ENCODE data around the gene PBRM1. TPM values are rescaled to one million over a fixed set of nuclear protein-coding genes. Genes with fewer than 3 reads are reported as not detected.
A peak's percentile ranks its signal among the peaks of the same experiment; 100 is the strongest.

Gene PBRM1
- polyA plus RNA-seq, 3 donors, result 26.1 to 72.9 (median 38.0) TPM

GRCh38 chr3:52534281-52535183 is 151.2 kb downstream of the PBRM1 start:
- peak overlapping the region; percentile 74 for H3K4me2 ChIP-seq (replicated peaks; ENCODE audit: extremely low read depth, low read length, poor library complexity, severe bottlenecking)
- DNase-seq, result peak in 1 of 3 donors; percentile 2
- 85% methylated on average over 57 of the region's 57 CpGs for WGBS (ENCODE audit: insufficient coverage)
- H3K27me3 ChIP-seq (ENCODE audit: control insufficient read depth in 2 of 2, insufficient read depth in 2 of 2, low read length in 2 of 2), result peaks cover 0 to 4% of the 10 kb centered on the region in 2 donors
- Mint-ChIP-seq H3K4me1 (peaks cover 54% of the 10 kb centered on the region), H3K4me3 (peak overlapping the region; percentile 71 to 76), H3K27ac (peak overlapping the region in 2 of 7 donors; percentile 30 to 73), H3K9me3 (no peaks in the 10 kb centered on the region), H3K36me3 (peaks cover 5 to 8% of the 10 kb centered on the region in 2 donors), H3K27me3 (ENCODE audit: low read depth in 3 of 3) (peaks cover 4 to 17% (median 15%) of the 10 kb centered on the region in 3 donors)
- no peaks in the 10 kb centered on the region for H3K9me3 ChIP-seq (replicated peaks in 1 of 2; ENCODE audit: control insufficient read depth in 1 of 2, insufficient read depth in 1 of 2, low read length in 2 of 2)
- no peak for TF ChIP-seq CTCF (IDR thresholded peaks at IDR 0.05)
- H3K9ac ChIP-seq (ENCODE audit: insufficient read depth, low read length, poor library complexity, severe bottlenecking), result no peak overlapping the region
- H3K4me3 ChIP-seq (replicated peaks in 1 of 3; ENCODE audit: low read depth in 2 of 3, low read length in 3 of 3), result peak overlapping the region; percentile 8 to 68 (median 26)
- H2AFZ ChIP-seq (ENCODE audit: insufficient read depth, low read depth, low read length, poor library complexity, severe bottlenecking), result peak overlapping the region; percentile 80
- H3K79me2 ChIP-seq (ENCODE audit: insufficient read depth, low read length), result peaks cover 63% of the 10 kb centered on the region
- no peaks in the 10 kb centered on the region for H3K36me3 ChIP-seq (replicated peaks in 1 of 2; ENCODE audit: control insufficient read depth in 1 of 2, insufficient read depth in 2 of 2, low read length in 2 of 2)
- H4K20me1 ChIP-seq (ENCODE audit: insufficient read depth, low read length), result peaks cover 26% of the 10 kb centered on the region
- H3K4me1 ChIP-seq (ENCODE audit: control insufficient read depth in 1 of 2, insufficient read depth in 2 of 2, low read length in 2 of 2), result peaks cover 56 to 76% of the 10 kb centered on the region in 2 donors
- intact Hi-C loops (cut with micrococcal nuclease), result loop anchor here (5.0 to 10.0 kb wide), 5 partner anchors 37 to 1150 kb away; partner anchors contain the start of genes GNL3 (in 1 of the 2), MANF (in 1 of the 2), NISCH (in 1 of the 2) and PBRM1 (in 1 of the 2)
- H3K27ac ChIP-seq (ENCODE audit: low read depth in 1 of 2, low read length in 2 of 2), result no peak overlapping the region

GRCh38 chr3:52533623-52534280 is 152.0 kb downstream of the PBRM1 start, which contains the start of gene NT5DC2:
TSS of gene NT5DC2 (minus strand) at chr3:52533857. CDS start at chr3:52533737, 120 bp downstream.
- H3K27ac ChIP-seq (ENCODE audit: low read depth in 1 of 2, low read length in 2 of 2), result no peak within 1 kb of the TSS
- TF ChIP-seq CTCF (IDR thresholded peaks at IDR 0.05), result no peak
- 2% methylated on average over 67 of the region's 91 CpGs for WGBS (ENCODE audit: insufficient coverage)
- H2AFZ ChIP-seq (ENCODE audit: insufficient read depth, low read depth, low read length, poor library complexity, severe bottlenecking), result peak within 1 kb of the TSS; percentile 88
- peak within 1 kb of the TSS; percentile 61 for H3K9ac ChIP-seq (ENCODE audit: insufficient read depth, low read length, poor library complexity, severe bottlenecking)
- peaks cover 48 to 68% of the 10 kb centered on the region in 2 donors for H3K4me1 ChIP-seq (ENCODE audit: control insufficient read depth in 1 of 2, insufficient read depth in 2 of 2, low read length in 2 of 2)
- Mint-ChIP-seq H3K9me3 (no peaks in the 10 kb centered on the region), H3K36me3 (peaks cover 5 to 6% of the 10 kb centered on the region in 2 donors), H3K4me1 (peaks cover 46% of the 10 kb centered on the region), H3K4me3 (peak within 1 kb of the TSS; percentile 76 to 88), H3K27me3 (ENCODE audit: low read depth in 3 of 3) (peaks cover 4 to 17% (median 15%) of the 10 kb centered on the region in 3 donors), H3K27ac (peak within 1 kb of the TSS in 3 of 7 donors; percentile 30 to 73 (median 46))
- peak within 1 kb of the TSS; percentile 94 for H3K4me2 ChIP-seq (replicated peaks; ENCODE audit: extremely low read depth, low read length, poor library complexity, severe bottlenecking)
- peaks cover 19% of the 10 kb centered on the region for H4K20me1 ChIP-seq (ENCODE audit: insufficient read depth, low read length)
- no peaks in the 10 kb centered on the region for H3K9me3 ChIP-seq (replicated peaks in 1 of 2; ENCODE audit: control insufficient read depth in 1 of 2, insufficient read depth in 1 of 2, low read length in 2 of 2)
- H3K36me3 ChIP-seq (replicated peaks in 1 of 2; ENCODE audit: control insufficient read depth in 1 of 2, insufficient read depth in 2 of 2, low read length in 2 of 2), result peaks cover 0 to 4% of the 10 kb centered on the region in 2 donors
- intact Hi-C loops (cut with micrococcal nuclease), result loop anchor here (5.0 to 10.0 kb wide), 4 partner anchors 36 to 1149 kb away; partner anchors contain the start of genes GNL3 (in 1 of the 2), MANF (in 1 of the 2), PBRM1 (in 1 of the 2) and STAB1 (in 1 of the 2)
- peaks cover 0 to 4% of the 10 kb centered on the region in 2 donors for H3K27me3 ChIP-seq (ENCODE audit: control insufficient read depth in 2 of 2, insufficient read depth in 2 of 2, low read length in 2 of 2)
- peaks cover 55% of the 10 kb centered on the region for H3K79me2 ChIP-seq (ENCODE audit: insufficient read depth, low read length)
- peak in 2 of 3 donors; percentile 35 to 51 for DNase-seq
- peak within 1 kb of the TSS; percentile 51 to 78 (median 58) for H3K4me3 ChIP-seq (replicated peaks in 1 of 3; ENCODE audit: low read depth in 2 of 3, low read length in 3 of 3)
